ENCODE results near the gene ZNF200.

ZNF200 gene

DNA sequence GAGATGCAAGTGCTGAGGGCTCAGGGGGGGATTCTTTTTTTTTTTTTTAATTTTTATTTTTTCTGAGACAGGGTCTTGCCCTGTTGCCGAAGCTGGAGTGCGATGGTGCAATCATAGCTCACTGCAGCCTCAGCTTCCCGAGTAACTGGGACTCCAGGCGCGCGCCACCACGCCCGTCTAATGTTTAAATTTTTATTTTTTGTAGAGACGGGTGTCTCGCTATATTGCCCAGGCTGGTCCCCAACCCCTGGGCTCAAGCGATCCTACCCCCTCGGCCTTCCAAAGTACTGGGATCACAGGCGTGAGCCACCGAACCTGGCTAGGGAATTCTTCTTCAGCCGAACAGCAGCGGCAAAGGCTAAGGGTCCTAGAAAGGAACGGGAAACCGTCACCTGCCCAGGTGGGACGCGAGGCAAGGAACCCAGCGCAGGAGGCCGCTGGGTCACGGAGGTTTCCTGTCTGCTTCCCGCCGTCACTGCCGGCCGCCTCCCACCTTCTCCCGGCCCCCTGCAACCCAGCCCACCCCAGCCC, 60.3 kb downstream of the ZNF200 start:
- Histone ChIP-seq H3K9me2 (replicated peaks; ENCODE audit: low read depth, low read length) (no peaks in the 10 kb centered on the region), H2AFZ (ENCODE audit: low read length) (peak overlapping the region; percentile 97; the same call in 1 of the 2 replicates), H3K4me2 (ENCODE audit: low read depth, low read length, poor library complexity, severe bottlenecking) (peak overlapping the region; percentile 79), H3K36me3 (ENCODE audit: insufficient read depth, low read length) (no peaks in the 10 kb centered on the region), H3K79me2 (ENCODE audit: insufficient read depth, low read length) (no peaks in the 10 kb centered on the region), H3K4me1 (ENCODE audit: insufficient read depth, low read length, poor library complexity, severe bottlenecking) (peaks cover 8% of the 10 kb centered on the region), H3K4me3 (ENCODE audit: low read length, poor library complexity, severe bottlenecking) (peak overlapping the region; percentile 73), H3F3A (ENCODE audit: low read depth) (no peaks in the 10 kb centered on the region), H3K9me3 (ENCODE audit: insufficient read depth, low read depth, low read length) (no peaks in the 10 kb centered on the region), H4K20me1 (ENCODE audit: insufficient read depth, low read length, poor library complexity, severe bottlenecking) (no peaks in the 10 kb centered on the region), H3K27me3 (ENCODE audit: insufficient read depth, low read length, poor library complexity, severe bottlenecking) (no peaks in the 10 kb centered on the region), H3K9ac (ENCODE audit: low read depth, low read length, poor library complexity, severe bottlenecking) (peak overlapping the region; percentile 59)
- no peak for TF ChIP-seq EZH2phosphoT487 (IDR thresholded peaks at IDR 0.05; ENCODE audit: borderline replicate concordance)

DNA sequence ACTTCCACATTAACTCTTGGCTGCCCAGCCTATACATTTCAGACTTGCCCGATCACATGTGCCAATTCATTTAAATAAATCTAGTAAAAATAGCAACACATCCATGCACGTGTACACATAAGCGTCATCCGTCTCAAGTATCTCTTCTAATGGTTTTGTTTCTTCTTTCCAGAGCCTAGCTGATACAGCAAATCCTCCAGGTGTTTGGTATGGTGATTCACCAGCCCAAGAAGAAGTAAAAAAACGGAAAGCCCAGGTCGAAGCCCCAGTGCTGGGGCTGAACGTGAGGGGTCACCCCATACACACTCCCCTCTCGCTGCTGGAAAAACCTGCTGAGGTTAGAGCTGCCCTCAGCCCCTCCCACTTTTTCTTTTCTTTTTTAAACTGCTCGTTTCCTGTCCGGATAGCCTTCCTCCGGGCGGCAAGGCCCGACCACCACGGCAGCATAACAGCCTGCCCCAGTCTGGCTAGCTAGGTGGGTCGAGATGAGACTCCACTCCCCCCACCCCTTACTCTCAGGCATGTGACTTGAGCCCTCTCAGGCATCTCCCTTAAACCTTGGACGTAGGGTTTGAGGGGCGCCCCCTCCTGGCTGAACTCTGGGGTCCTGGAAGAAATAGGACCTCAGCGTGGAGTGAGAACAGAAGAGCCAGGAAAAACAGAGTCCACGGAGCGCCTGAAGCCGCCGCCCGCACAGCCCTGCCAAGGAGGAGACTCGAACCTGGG, 60.9 kb downstream of the ZNF200 start:
- Histone ChIP-seq H3F3A (ENCODE audit: low read depth) (no peaks in the 10 kb centered on the region), H3K27me3 (ENCODE audit: insufficient read depth, low read length, poor library complexity, severe bottlenecking) (no peaks in the 10 kb centered on the region), H4K20me1 (ENCODE audit: insufficient read depth, low read length, poor library complexity, severe bottlenecking) (no peaks in the 10 kb centered on the region), H2AFZ (ENCODE audit: low read length) (peak overlapping the region; percentile 97), H3K36me3 (ENCODE audit: insufficient read depth, low read length) (no peaks in the 10 kb centered on the region), H3K4me2 (ENCODE audit: low read depth, low read length, poor library complexity, severe bottlenecking) (peak overlapping the region; percentile 79), H3K4me3 (ENCODE audit: low read length, poor library complexity, severe bottlenecking) (peak overlapping the region; percentile 73), H3K9ac (ENCODE audit: low read depth, low read length, poor library complexity, severe bottlenecking) (peak overlapping the region; percentile 59), H3K4me1 (ENCODE audit: insufficient read depth, low read length, poor library complexity, severe bottlenecking) (peaks cover 8% of the 10 kb centered on the region), H3K9me3 (ENCODE audit: insufficient read depth, low read depth, low read length) (no peaks in the 10 kb centered on the region), H3K79me2 (ENCODE audit: insufficient read depth, low read length) (no peaks in the 10 kb centered on the region), H3K9me2 (replicated peaks; ENCODE audit: low read depth, low read length) (no peaks in the 10 kb centered on the region)
- TF ChIP-seq EZH2phosphoT487 (IDR thresholded peaks at IDR 0.05; ENCODE audit: borderline replicate concordance), result no peak
- TF ChIP-seq, protein P1, sequence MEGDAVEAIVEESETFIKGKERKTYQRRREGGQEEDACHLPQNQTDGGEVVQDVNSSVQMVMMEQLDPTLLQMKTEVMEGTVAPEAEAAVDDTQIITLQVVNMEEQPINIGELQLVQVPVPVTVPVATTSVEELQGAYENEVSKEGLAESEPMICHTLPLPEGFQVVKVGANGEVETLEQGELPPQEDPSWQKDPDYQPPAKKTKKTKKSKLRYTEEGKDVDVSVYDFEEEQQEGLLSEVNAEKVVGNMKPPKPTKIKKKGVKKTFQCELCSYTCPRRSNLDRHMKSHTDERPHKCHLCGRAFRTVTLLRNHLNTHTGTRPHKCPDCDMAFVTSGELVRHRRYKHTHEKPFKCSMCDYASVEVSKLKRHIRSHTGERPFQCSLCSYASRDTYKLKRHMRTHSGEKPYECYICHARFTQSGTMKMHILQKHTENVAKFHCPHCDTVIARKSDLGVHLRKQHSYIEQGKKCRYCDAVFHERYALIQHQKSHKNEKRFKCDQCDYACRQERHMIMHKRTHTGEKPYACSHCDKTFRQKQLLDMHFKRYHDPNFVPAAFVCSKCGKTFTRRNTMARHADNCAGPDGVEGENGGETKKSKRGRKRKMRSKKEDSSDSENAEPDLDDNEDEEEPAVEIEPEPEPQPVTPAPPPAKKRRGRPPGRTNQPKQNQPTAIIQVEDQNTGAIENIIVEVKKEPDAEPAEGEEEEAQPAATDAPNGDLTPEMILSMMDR (conservative IDR thresholded peaks at IDR 0.05; ENCODE audit: low read length), result peak; percentile 60
